K562 (cell line): ENCODE results near the gene GPR139. TPM values are rescaled to one million over a fixed set of nuclear protein-coding genes. Genes with fewer than 3 reads are reported as not detected.

Experiments
- ATAC-seq: fragments of 200-7000 bp; cut with Tn5 transposase; 3 replicates; pipeline ENCODE4 v1.9.1; 2020; ENCODE audit warnings: moderate library complexity
- BruUV-seq: library from RNA; stranded (reverse); fragments of 400-500 nt; replicated peaks from 2 replicates; lab custom pipeline; 2021; lab: Mats Ljungman, UMichigan
- CTCF ChIA-PET: fragments of 300-600 bp; formaldehyde crosslinking; extraction: SDS; loops from one replicate; lab custom pipeline; 2021; ENCODE audit warnings: low intra/inter-chr PET ratio; lab: Yijun Ruan, JAX
- POLR2A ChIA-PET: fragments of 300-600, 350-650 bp; sonication (Branson Sonifier 250); formaldehyde crosslinking; extraction: SDS; loops from one replicate; lab custom pipeline; 2021; ENCODE audit warnings: antibody characterized with exemption, inconsistent platforms; lab: Yijun Ruan, JAX
- DNase-seq, 4 experiments: peaks; one replicate each; pipeline versions ENCODE4 v3.0.0 to v3.0.0-alpha.2; 2011 to 2018; ENCODE audit warnings: low spot score in 3 of 4, mixed read lengths in 3 of 4; ENCODE audit errors: extremely low read depth in 1 of 4
- FAIRE-seq: peaks from 2 replicates; lab custom pipeline; 2011; peaks lifted over from hg19 to GRCh38; lab: Jason Lieb, UNC
- H2AFZ ChIP-seq: 2 replicates; pipeline ENCODE4 v1.6.0; 2011; ENCODE audit warnings: low read depth, low read length, control low read depth, inconsistent platforms
- H3K27ac ChIP-seq: fragments of 200-600 bp; 3 replicates; pipeline ENCODE4 v1.8.0; 2011; ENCODE audit warnings: low read depth, mild to moderate bottlenecking, control low read depth, inconsistent platforms, low read length, moderate library complexity, mixed read lengths; ENCODE audit errors: extremely low read depth
- H3K27me3 ChIP-seq, 2 experiments: fragments of 300-600 bp in 1 of 2; 2 replicates in 1 of 2; 3 replicates in 1 of 2; pipeline versions ENCODE4 v1.6.0 to v1.8.0; 2011; ENCODE audit warnings: inconsistent platforms in 2 of 2, low read length in 2 of 2, mild to moderate bottlenecking in 1 of 2, mixed read lengths in 1 of 2, moderate library complexity in 1 of 2; ENCODE audit not compliant: control insufficient read depth in 2 of 2, insufficient read depth in 2 of 2
- H3K36me3 ChIP-seq: fragments of 300-600 bp; 3 replicates; pipeline ENCODE4 v1.8.0; 2011; ENCODE audit warnings: mild to moderate bottlenecking, low read length, inconsistent platforms; ENCODE audit not compliant: control insufficient read depth, insufficient read depth
- H3K4me1 ChIP-seq, 2 experiments: fragments of 200-600 bp in 1 of 2; replicated peaks in 1 of 2; 2 replicates in 1 of 2; 3 replicates in 1 of 2; pipeline versions ENCODE4 v1.5.1 to v1.8.0; 2011; ENCODE audit warnings: inconsistent platforms in 2 of 2, low read length in 2 of 2, mild to moderate bottlenecking in 1 of 2, mixed read lengths in 1 of 2, moderate library complexity in 1 of 2; ENCODE audit not compliant: control insufficient read depth in 2 of 2, insufficient read depth in 2 of 2
- H3K4me2 ChIP-seq: 2 replicates; pipeline ENCODE4 v1.6.1; 2011; ENCODE audit warnings: low read length, control low read depth, inconsistent platforms, mixed read lengths; ENCODE audit not compliant: insufficient read depth
- H3K4me3 ChIP-seq: fragments of 200-600 bp; sonication (generic), shearing (Covaris generic); 2 replicates; pipeline ENCODE4 v1.5.1; 2016; ENCODE audit warnings: control low read depth, inconsistent platforms
- H3K79me2 ChIP-seq: fragments of 200-600 bp; 3 replicates; pipeline ENCODE4 v1.8.0; 2011; ENCODE audit warnings: low read length, inconsistent platforms; ENCODE audit not compliant: control insufficient read depth, insufficient read depth
- H3K9ac ChIP-seq, 2 experiments: 2 replicates each; pipeline versions ENCODE4 v1.6.0 to v1.6.1; 2011; ENCODE audit warnings: low read depth in 2 of 2, low read length in 2 of 2, control low read depth in 1 of 2, inconsistent platforms in 1 of 2, mild to moderate bottlenecking in 1 of 2, mixed read lengths in 1 of 2; ENCODE audit not compliant: insufficient read depth in 1 of 2
- H3K9me1 ChIP-seq: one replicate; pipeline ENCODE4 v1.6.0; 2011; ENCODE audit warnings: inconsistent platforms, mild to moderate bottlenecking, low read length, moderate library complexity; ENCODE audit not compliant: control insufficient read depth, insufficient read depth
- H3K9me3 ChIP-seq: replicated peaks from 2 replicates; pipeline ENCODE4 v1.5.1; 2011; ENCODE audit warnings: low read depth, low read length, inconsistent platforms; ENCODE audit not compliant: control insufficient read depth, insufficient read depth
- H4K20me1 ChIP-seq: replicated peaks from 2 replicates; pipeline ENCODE4 v1.6.1; 2011; ENCODE audit warnings: low read length, inconsistent platforms, mixed read lengths; ENCODE audit not compliant: control insufficient read depth, insufficient read depth
- ESRRB ChIP-seq: fragments of 250-450 bp; sonication (Bioruptor Pico); IDR thresholded peaks from 2 replicates; pipeline ENCODE4 v1.5.0; 2020; ENCODE audit warnings: mild to moderate bottlenecking, moderate library complexity, borderline replicate concordance
- GATAD2B ChIP-seq: fragments of 450-650 bp; IDR thresholded peaks from 2 replicates; pipeline ENCODE4 v1.6.1; 2017; ENCODE audit warnings: mild to moderate bottlenecking, borderline replicate concordance
- MIER1 ChIP-seq: fragments of 450-650 bp; IDR thresholded peaks from 2 replicates; pipeline ENCODE4 v1.6.1; 2016; ENCODE audit warnings: antibody characterized with exemption, mild to moderate bottlenecking, low read depth
- NELFE ChIP-seq: IDR thresholded peaks from 2 replicates; pipeline ENCODE4 v1.6.1; 2011; ENCODE audit warnings: mild to moderate bottlenecking; ENCODE audit not compliant: insufficient read depth, insufficient read length
- OTX1 ChIP-seq: fragments of 450-650 bp; formaldehyde crosslinking; IDR thresholded peaks from 2 replicates; pipeline ENCODE4 v1.4.0; 2022; ENCODE audit warnings: mild to moderate bottlenecking
- TEAD2 ChIP-seq: fragments of 450-650 bp; IDR thresholded peaks from 2 replicates; pipeline ENCODE4 v1.6.1; 2016; ENCODE audit warnings: missing genetic modification characterization, control low read depth, missing compliant biosample characterization
- ZBTB1 ChIP-seq: sonication (generic); formaldehyde crosslinking; IDR thresholded peaks from 2 replicates; pipeline ENCODE4 v1.8.1; 2023; ENCODE audit warnings: missing genetic modification reagents, low read depth, mild to moderate bottlenecking, borderline replicate concordance
- ZFPM2 ChIP-seq: fragments of 250-450 bp; sonication (Bioruptor Pico); IDR thresholded peaks from 2 replicates; pipeline ENCODE4 v1.5.1; 2022; ENCODE audit warnings: mild to moderate bottlenecking
- ZNF311 ChIP-seq: fragments of 250-450 bp; sonication (Bioruptor Pico); IDR thresholded peaks from 2 replicates; pipeline ENCODE4 v1.4.0; 2020; ENCODE audit warnings: mild to moderate bottlenecking, moderate library complexity
- WGBS: fragments of 100-300 bp; shearing (Covaris generic); methylation state at CpG from one replicate; pipeline ENCODE4 v1.1.6; 2016; ENCODE audit warnings: low coverage, mixed read lengths; ENCODE audit not compliant: insufficient coverage; ENCODE audit errors: missing lambda C conversion rate; 5-methylcytosine and 5-hydroxymethylcytosine counted together
- in situ Hi-C: fragments of 300-500 bp; cut with MboI; formaldehyde crosslinking; loops from 4 replicates; pipeline ENCODE4 v1.15.0; 2018; ENCODE audit warnings: inconsistent platforms, mixed read lengths
- intact Hi-C: fragments of 100-400 bp; cut with micrococcal nuclease; formaldehyde crosslinking; loops from 2 replicates; pipeline ENCODE4 v1.14.2; 2022
- polyA plus RNA-seq, 8 experiments: library from polyadenylated mRNA; depleted of rRNA in 4 of 8; stranded (reverse) in 5 of 8; unstranded in 3 of 8; fragments of >200 nt; fragmentation: Nextera tagmentation in 2 of 8; fragmentation: Illumina TruSeq in 1 of 8; extraction: Ambion mirVana in 2 of 8; extraction: Trizol in 1 of 8; gene quantifications; 2 replicates each; pipeline versions ENCODE4 v1.2.1 to v1.2.3, GENCODE V29; 2011 to 2014; ENCODE audit warnings: inconsistent platforms in 1 of 8, missing spikeins in 1 of 8
- total RNA-seq, 7 experiments: library from RNA; depleted of rRNA in 6 of 7; stranded (reverse); fragments of >200 nt in 6 of 7; fragmentation: Illumina TruSeq in 2 of 7; extraction: Trizol in 2 of 7; gene quantifications; 2 replicates each; pipeline versions ENCODE4 v1.2.1 to v1.2.3, GENCODE V29; 2011 to 2021; ENCODE audit warnings: low replicate concordance in 1 of 7
- TF ChIP-seq, protein P1 (sequence below): fragments of 450-650 bp; IDR thresholded peaks from 2 replicates; pipeline ENCODE4 v1.6.1; 2016; ENCODE audit warnings: mild to moderate bottlenecking, moderate library complexity

The GPR139 gene
- total and polyA plus RNA-seq, 9 of the 15 experiments (the other 6 are each of a cell fraction or from before 2014, with no cell fraction given): not detected

- no peak overlapping the region for H3K4me2 ChIP-seq
- H3K4me1 ChIP-seq: no peaks in the 10 kb centered on the region
- intact Hi-C loops: no loop called here
- CTCF ChIA-PET: no interaction called here
- in situ Hi-C loops: no loop called here
- WGBS: 2% methylated on average over 3 of the region's 3 CpGs
- H3K4me3 ChIP-seq: no peak overlapping the region
- ATAC-seq (no peak), DNase-seq (no peak), FAIRE-seq (no peak)
- H3K27me3 ChIP-seq: peaks cover 3 to 20% of the 10 kb centered on the region in 2 experiments; a peak in 2 of 5 replicates
- H2AFZ ChIP-seq: no peak overlapping the region
- H3K36me3 ChIP-seq: no peaks in the 10 kb centered on the region
- H3K9me3 ChIP-seq: no peaks in the 10 kb centered on the region
- no peak overlapping the region for H3K9ac ChIP-seq
- 0 out of 2 replicates have a peak, but pooled peaks cover 4% of the 10 kb centered on the region for H4K20me1 ChIP-seq
- H3K9me1 ChIP-seq: no peaks in the 10 kb centered on the region
- BruUV-seq: no TSS peak
- H3K27ac ChIP-seq: no peak overlapping the region
- no peaks in the 10 kb centered on the region for H3K79me2 ChIP-seq
- TF ChIP-seq OTX1 (no peak), ZBTB1 (CRISPR knock-in tag) (no peak), TEAD2 (tag) (no peak), ZNF311 (CRISPR knock-in tag) (no peak), MIER1 (no peak), NELFE (no peak), ESRRB (CRISPR knock-in tag) (no peak), GATAD2B (no peak), ZFPM2 (CRISPR knock-in tag) (no peak)
- TF ChIP-seq, protein P1, sequence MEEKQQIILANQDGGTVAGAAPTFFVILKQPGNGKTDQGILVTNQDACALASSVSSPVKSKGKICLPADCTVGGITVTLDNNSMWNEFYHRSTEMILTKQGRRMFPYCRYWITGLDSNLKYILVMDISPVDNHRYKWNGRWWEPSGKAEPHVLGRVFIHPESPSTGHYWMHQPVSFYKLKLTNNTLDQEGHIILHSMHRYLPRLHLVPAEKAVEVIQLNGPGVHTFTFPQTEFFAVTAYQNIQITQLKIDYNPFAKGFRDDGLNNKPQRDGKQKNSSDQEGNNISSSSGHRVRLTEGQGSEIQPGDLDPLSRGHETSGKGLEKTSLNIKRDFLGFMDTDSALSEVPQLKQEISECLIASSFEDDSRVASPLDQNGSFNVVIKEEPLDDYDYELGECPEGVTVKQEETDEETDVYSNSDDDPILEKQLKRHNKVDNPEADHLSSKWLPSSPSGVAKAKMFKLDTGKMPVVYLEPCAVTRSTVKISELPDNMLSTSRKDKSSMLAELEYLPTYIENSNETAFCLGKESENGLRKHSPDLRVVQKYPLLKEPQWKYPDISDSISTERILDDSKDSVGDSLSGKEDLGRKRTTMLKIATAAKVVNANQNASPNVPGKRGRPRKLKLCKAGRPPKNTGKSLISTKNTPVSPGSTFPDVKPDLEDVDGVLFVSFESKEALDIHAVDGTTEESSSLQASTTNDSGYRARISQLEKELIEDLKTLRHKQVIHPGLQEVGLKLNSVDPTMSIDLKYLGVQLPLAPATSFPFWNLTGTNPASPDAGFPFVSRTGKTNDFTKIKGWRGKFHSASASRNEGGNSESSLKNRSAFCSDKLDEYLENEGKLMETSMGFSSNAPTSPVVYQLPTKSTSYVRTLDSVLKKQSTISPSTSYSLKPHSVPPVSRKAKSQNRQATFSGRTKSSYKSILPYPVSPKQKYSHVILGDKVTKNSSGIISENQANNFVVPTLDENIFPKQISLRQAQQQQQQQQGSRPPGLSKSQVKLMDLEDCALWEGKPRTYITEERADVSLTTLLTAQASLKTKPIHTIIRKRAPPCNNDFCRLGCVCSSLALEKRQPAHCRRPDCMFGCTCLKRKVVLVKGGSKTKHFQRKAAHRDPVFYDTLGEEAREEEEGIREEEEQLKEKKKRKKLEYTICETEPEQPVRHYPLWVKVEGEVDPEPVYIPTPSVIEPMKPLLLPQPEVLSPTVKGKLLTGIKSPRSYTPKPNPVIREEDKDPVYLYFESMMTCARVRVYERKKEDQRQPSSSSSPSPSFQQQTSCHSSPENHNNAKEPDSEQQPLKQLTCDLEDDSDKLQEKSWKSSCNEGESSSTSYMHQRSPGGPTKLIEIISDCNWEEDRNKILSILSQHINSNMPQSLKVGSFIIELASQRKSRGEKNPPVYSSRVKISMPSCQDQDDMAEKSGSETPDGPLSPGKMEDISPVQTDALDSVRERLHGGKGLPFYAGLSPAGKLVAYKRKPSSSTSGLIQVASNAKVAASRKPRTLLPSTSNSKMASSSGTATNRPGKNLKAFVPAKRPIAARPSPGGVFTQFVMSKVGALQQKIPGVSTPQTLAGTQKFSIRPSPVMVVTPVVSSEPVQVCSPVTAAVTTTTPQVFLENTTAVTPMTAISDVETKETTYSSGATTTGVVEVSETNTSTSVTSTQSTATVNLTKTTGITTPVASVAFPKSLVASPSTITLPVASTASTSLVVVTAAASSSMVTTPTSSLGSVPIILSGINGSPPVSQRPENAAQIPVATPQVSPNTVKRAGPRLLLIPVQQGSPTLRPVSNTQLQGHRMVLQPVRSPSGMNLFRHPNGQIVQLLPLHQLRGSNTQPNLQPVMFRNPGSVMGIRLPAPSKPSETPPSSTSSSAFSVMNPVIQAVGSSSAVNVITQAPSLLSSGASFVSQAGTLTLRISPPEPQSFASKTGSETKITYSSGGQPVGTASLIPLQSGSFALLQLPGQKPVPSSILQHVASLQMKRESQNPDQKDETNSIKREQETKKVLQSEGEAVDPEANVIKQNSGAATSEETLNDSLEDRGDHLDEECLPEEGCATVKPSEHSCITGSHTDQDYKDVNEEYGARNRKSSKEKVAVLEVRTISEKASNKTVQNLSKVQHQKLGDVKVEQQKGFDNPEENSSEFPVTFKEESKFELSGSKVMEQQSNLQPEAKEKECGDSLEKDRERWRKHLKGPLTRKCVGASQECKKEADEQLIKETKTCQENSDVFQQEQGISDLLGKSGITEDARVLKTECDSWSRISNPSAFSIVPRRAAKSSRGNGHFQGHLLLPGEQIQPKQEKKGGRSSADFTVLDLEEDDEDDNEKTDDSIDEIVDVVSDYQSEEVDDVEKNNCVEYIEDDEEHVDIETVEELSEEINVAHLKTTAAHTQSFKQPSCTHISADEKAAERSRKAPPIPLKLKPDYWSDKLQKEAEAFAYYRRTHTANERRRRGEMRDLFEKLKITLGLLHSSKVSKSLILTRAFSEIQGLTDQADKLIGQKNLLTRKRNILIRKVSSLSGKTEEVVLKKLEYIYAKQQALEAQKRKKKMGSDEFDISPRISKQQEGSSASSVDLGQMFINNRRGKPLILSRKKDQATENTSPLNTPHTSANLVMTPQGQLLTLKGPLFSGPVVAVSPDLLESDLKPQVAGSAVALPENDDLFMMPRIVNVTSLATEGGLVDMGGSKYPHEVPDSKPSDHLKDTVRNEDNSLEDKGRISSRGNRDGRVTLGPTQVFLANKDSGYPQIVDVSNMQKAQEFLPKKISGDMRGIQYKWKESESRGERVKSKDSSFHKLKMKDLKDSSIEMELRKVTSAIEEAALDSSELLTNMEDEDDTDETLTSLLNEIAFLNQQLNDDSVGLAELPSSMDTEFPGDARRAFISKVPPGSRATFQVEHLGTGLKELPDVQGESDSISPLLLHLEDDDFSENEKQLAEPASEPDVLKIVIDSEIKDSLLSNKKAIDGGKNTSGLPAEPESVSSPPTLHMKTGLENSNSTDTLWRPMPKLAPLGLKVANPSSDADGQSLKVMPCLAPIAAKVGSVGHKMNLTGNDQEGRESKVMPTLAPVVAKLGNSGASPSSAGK: no peak
- TF ChIP-seq, all 486 proteins: peak for 0
- POLR2A ChIA-PET: interaction anchor here (0.6 kb wide), 1 partner anchor 43 kb away, joined by 3 read pairs; no protein-coding TSS in a partner anchor
These were observed 44.1 kb downstream of the GPR139 start for GRCh38 chr16:20029611-20030010.
